Panc1 (cell line): ENCODE results near the gene FBXO42. TPM values are rescaled to one million over a fixed set of nuclear protein-coding genes. Genes with fewer than 3 reads are reported as not detected.

Experiments used
- ATAC-seq: fragments of 200-7000 bp; cut with Tn5 transposase; 2 replicates; pipeline ENCODE4 v1.9.1; 2020; ENCODE audit warnings: mild to moderate bottlenecking, moderate library complexity
- BruUV-seq: library from RNA; stranded (reverse); fragments of 400-500 nt; replicated peaks from 2 replicates; lab custom pipeline; 2021; lab: Mats Ljungman, UMichigan
- CTCF ChIA-PET: fragments of 300-600 bp; sonication (Branson Sonifier 250); formaldehyde crosslinking; loops from one replicate; lab custom pipeline; 2022; ENCODE audit warnings: antibody characterized with exemption; lab: Charles Lee
- POLR2A ChIA-PET: fragments of 300-600 bp; sonication (Branson Sonifier 250); formaldehyde crosslinking; loops from one replicate; lab custom pipeline; 2022; ENCODE audit warnings: antibody characterized with exemption; lab: Charles Lee
- DNase-seq: peaks from one replicate; pipeline ENCODE4 v3.0.0-alpha.2; 2010; ENCODE audit warnings: low read depth, low spot score
- H3K27ac ChIP-seq: 2 replicates; pipeline ENCODE4 v1.5.1; 2011; ENCODE audit warnings: mild to moderate bottlenecking, low read length, inconsistent platforms
- H3K27me3 ChIP-seq: fragments of 200-500 bp; sonication (Bioruptor generic); 2 replicates; pipeline ENCODE4 v1.6.0; 2014; ENCODE audit warnings: low read length, inconsistent platforms; ENCODE audit not compliant: control insufficient read depth, insufficient read depth
- H3K36me3 ChIP-seq: fragments of 200-500 bp; sonication (Bioruptor generic); 2 replicates; pipeline ENCODE4 v1.5.1; 2014; ENCODE audit warnings: inconsistent platforms, mild to moderate bottlenecking, low read length, moderate library complexity; ENCODE audit not compliant: control insufficient read depth, insufficient read depth
- H3K4me1 ChIP-seq: 2 replicates; pipeline ENCODE4 v1.5.1; 2011; ENCODE audit warnings: inconsistent platforms, mild to moderate bottlenecking, low read length, moderate library complexity; ENCODE audit not compliant: control insufficient read depth, insufficient read depth
- H3K4me3 ChIP-seq, 2 experiments: 2 replicates each; pipeline ENCODE4 v1.5.1; 2011 to 2012; ENCODE audit warnings: low read depth in 2 of 2, low read length in 2 of 2, mild to moderate bottlenecking in 2 of 2, inconsistent platforms in 1 of 2, moderate library complexity in 1 of 2
- H3K9me3 ChIP-seq: fragments of 200-500 bp; sonication (Bioruptor generic); 2 replicates; pipeline ENCODE4 v1.5.1; 2014; ENCODE audit warnings: low read depth, mild to moderate bottlenecking, inconsistent platforms, low read length, moderate library complexity; ENCODE audit not compliant: control insufficient read depth, insufficient read depth
- POLR2AphosphoS5 ChIP-seq: IDR thresholded peaks from 2 replicates; pipeline ENCODE4 v1.6.1; 2012; ENCODE audit warnings: mild to moderate bottlenecking, low read depth, low read length, moderate library complexity
- SIN3A ChIP-seq: IDR thresholded peaks from 2 replicates; pipeline ENCODE4 v1.6.1; 2012; ENCODE audit warnings: low read depth, mild to moderate bottlenecking, low read length, moderate library complexity, borderline replicate concordance; ENCODE audit not compliant: insufficient read depth
- TCF7L2 ChIP-seq: IDR thresholded peaks from 2 replicates; pipeline ENCODE4 v1.6.1; 2011; ENCODE audit warnings: mild to moderate bottlenecking, low read depth, low read length, inconsistent platforms
- in situ Hi-C: cut with HindIII; loops from 2 replicates; pipeline ENCODE4 v1.10.0; 2016; ENCODE audit warnings: low sequenced_read_pairs, low pct_unique_long_range_greater_than_20kb
- intact Hi-C: fragments of 100-400 bp; cut with micrococcal nuclease; formaldehyde crosslinking; loops from one replicate; pipeline ENCODE4 v1.10.0; 2022; ENCODE audit not compliant: unreplicated experiment
- total RNA-seq: library from RNA; stranded (reverse); gene quantifications from one replicate; pipeline ENCODE4 v1.2.1, GENCODE V29; 2021; ENCODE audit not compliant: unreplicated experiment
- TF ChIP-seq, protein P1 (sequence below): fragments of 450-650 bp; IDR thresholded peaks from 2 replicates; pipeline ENCODE4 v1.5.1; 2017; ENCODE audit warnings: mild to moderate bottlenecking
- TF ChIP-seq, protein P2 (sequence below), 2 experiments: IDR thresholded peaks; 2 replicates each; pipeline ENCODE4 v1.6.1; 2011 to 2012; ENCODE audit warnings: low read depth in 2 of 2, control low read depth in 1 of 2, low read length in 1 of 2, mild to moderate bottlenecking in 1 of 2, moderate library complexity in 1 of 2; ENCODE audit not compliant: insufficient read depth in 1 of 2

Gene FBXO42
- total RNA-seq, 1 experiment from 2014 or later, result 25.7 TPM

DNA sequence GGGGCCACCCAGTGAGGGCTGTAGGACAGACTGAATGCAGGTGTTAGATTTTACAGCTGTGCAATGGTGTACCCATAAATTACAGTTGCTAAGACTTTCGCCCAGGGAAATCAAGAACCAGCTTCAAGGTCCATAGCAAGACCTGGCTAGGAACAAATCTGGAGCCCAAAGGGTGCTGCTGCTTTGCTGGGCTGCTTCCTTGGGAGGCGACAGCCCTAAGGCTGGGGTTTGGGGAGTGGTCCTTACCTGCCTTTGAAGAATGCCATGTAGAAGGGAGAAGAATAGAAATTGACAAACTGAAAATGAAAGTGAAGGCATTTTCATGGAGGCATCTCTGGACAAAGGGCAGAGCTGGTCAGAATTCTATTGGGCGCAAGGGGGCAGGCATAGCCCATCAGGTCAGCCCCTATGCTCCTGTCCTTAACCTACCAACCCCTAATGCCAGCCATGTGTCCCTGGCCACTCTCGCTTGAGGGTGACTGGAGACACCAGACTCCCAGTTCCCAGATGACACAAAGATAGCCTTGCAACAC lies 132.2 kb downstream of the FBXO42 start:
- CTCF ChIA-PET, result no interaction called here

DNA sequence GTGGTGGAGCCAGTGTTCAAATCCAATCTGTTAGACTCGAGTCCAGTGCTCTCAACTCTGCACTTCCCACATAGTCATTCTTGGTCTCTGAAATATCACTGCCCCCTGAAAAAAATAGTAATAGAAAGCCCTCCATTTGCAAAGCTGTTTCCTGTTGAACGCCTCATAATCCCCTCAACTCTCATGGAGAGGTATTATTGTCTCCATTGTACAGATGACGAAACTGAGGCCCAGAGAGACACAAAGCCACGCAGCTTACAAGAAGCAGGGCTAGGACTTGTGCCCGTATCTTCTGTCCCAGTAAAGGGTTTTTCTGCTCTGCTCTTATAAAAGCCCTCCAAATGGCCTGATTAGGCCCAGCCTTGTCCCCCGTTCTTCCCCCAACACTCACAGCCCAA lies 133.6 kb downstream of the FBXO42 start:
- CTCF ChIA-PET, result no interaction called here

More for the DNA sequence above, 132.2 kb downstream of the FBXO42 start:
- POLR2A ChIA-PET, result no interaction called here
- 0 out of 2 replicates have a peak, but pooled peaks cover 5% of the 10 kb centered on the region for H3K4me1 ChIP-seq
- no TSS peak for BruUV-seq
- no peak overlapping the region for H3K27ac ChIP-seq
- TF ChIP-seq, protein P1, sequence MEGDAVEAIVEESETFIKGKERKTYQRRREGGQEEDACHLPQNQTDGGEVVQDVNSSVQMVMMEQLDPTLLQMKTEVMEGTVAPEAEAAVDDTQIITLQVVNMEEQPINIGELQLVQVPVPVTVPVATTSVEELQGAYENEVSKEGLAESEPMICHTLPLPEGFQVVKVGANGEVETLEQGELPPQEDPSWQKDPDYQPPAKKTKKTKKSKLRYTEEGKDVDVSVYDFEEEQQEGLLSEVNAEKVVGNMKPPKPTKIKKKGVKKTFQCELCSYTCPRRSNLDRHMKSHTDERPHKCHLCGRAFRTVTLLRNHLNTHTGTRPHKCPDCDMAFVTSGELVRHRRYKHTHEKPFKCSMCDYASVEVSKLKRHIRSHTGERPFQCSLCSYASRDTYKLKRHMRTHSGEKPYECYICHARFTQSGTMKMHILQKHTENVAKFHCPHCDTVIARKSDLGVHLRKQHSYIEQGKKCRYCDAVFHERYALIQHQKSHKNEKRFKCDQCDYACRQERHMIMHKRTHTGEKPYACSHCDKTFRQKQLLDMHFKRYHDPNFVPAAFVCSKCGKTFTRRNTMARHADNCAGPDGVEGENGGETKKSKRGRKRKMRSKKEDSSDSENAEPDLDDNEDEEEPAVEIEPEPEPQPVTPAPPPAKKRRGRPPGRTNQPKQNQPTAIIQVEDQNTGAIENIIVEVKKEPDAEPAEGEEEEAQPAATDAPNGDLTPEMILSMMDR, result no peak
- TF ChIP-seq, protein P2, sequence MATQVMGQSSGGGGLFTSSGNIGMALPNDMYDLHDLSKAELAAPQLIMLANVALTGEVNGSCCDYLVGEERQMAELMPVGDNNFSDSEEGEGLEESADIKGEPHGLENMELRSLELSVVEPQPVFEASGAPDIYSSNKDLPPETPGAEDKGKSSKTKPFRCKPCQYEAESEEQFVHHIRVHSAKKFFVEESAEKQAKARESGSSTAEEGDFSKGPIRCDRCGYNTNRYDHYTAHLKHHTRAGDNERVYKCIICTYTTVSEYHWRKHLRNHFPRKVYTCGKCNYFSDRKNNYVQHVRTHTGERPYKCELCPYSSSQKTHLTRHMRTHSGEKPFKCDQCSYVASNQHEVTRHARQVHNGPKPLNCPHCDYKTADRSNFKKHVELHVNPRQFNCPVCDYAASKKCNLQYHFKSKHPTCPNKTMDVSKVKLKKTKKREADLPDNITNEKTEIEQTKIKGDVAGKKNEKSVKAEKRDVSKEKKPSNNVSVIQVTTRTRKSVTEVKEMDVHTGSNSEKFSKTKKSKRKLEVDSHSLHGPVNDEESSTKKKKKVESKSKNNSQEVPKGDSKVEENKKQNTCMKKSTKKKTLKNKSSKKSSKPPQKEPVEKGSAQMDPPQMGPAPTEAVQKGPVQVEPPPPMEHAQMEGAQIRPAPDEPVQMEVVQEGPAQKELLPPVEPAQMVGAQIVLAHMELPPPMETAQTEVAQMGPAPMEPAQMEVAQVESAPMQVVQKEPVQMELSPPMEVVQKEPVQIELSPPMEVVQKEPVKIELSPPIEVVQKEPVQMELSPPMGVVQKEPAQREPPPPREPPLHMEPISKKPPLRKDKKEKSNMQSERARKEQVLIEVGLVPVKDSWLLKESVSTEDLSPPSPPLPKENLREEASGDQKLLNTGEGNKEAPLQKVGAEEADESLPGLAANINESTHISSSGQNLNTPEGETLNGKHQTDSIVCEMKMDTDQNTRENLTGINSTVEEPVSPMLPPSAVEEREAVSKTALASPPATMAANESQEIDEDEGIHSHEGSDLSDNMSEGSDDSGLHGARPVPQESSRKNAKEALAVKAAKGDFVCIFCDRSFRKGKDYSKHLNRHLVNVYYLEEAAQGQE (IDR thresholded peaks at IDR 0.05; ENCODE audit: insufficient read depth in 1 of 2, low read depth in 2 of 2, low read length in 1 of 2), result no peak
- TF ChIP-seq SIN3A (no peak), POLR2AphosphoS5 (no peak)
- H3K36me3 ChIP-seq, result no peaks in the 10 kb centered on the region
- H3K27me3 ChIP-seq, result no peaks in the 10 kb centered on the region
- ATAC-seq (no peak), DNase-seq (no peak)
- no peak overlapping the region for H3K4me3 ChIP-seq
- intact Hi-C loops (no loop called here), in situ Hi-C loops (no loop called here)
- H3K9me3 ChIP-seq, result no peaks in the 10 kb centered on the region

More for the DNA sequence above, 133.6 kb downstream of the FBXO42 start:
- Histone ChIP-seq H3K4me3 (no peak overlapping the region), H3K27ac (no peak overlapping the region), H3K9me3 (no peaks in the 10 kb centered on the region), H3K27me3 (no peaks in the 10 kb centered on the region), H3K36me3 (no peaks in the 10 kb centered on the region), H3K4me1 (0 out of 2 replicates have a peak, but pooled peaks cover 5% of the 10 kb centered on the region)
- POLR2A ChIA-PET, result interaction anchor here (0.6 kb wide), 1 partner anchor 19 kb away, joined by 3 read pairs; no protein-coding TSS in a partner anchor
- DNase-seq, result no peak
- TF ChIP-seq SIN3A, result no peak
- TF ChIP-seq POLR2AphosphoS5, result no peak
- TF ChIP-seq, protein P2 (IDR thresholded peaks at IDR 0.05; ENCODE audit: insufficient read depth in 1 of 2, low read depth in 2 of 2, low read length in 1 of 2), result no peak
- TF ChIP-seq, protein P1, result no peak
- TF ChIP-seq TCF7L2, result no peak
- no peak for ATAC-seq
- in situ Hi-C loops (no loop called here), intact Hi-C loops (no loop called here)
- BruUV-seq, result no TSS peak
